OCI-M2 (cell line): ENCODE results near the gene NUP205.
"Not testable (repeated sequence)": the region's sequence is repeated elsewhere in the genome, so short reads cannot be mapped to it uniquely, and the experiment has no call there.

ENCODE experiments used
- DNase-seq: peaks from one replicate; lab custom pipeline; 2025; ENCODE audit not compliant: unreplicated experiment; lab: John Stamatoyannopoulos, UW

Gene NUP205

GRCh38 chr7:135666846-135667245 is 109.1 kb downstream of the NUP205 start:
- no peak for DNase-seq

DNA sequence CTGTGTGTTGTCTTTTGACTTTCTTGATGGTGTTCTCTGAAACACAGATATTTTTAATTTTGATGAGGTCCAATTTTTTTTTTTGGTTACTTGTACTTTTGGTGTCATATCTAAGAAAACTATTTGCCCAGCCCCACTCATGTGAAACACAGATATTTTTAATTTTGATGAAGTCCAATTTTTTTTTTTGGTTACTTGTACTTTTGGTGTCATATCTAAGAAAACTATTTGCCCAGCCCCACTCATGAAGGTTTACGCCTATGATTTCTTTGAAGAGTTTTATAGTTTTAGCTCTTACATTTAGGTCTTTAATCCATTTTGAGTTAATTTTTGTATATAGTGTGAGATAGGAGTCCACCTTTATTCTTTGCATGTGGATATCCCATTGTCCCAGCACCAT is 109.9 kb downstream of the NUP205 start:
- DNase-seq, result not testable (repeated sequence)

- DNase-seq, result not testable (repeated sequence)
Measured at GRCh38 chr7:135668852-135669395, 111.2 kb downstream of the NUP205 start.

DNA sequence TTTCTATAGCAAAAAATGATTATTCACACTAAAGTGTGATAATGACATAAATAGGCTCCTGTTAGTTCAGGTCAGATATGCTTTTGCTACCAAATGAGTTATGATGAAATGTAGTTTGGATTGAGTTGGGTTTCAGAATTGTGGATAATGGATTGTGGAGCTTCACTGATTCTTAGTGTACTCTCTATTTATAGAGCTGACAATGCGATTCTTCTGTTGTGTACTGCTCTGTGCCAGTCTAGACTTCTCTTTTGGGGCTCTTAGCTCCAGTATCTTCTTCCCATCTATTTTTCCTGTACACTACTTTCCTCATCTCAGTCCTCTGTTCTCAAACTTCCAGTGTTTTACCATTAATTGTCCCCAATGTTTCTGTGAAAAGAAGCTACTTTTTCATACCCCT is 112.1 kb downstream of the NUP205 start:
- no peak for DNase-seq

DNA sequence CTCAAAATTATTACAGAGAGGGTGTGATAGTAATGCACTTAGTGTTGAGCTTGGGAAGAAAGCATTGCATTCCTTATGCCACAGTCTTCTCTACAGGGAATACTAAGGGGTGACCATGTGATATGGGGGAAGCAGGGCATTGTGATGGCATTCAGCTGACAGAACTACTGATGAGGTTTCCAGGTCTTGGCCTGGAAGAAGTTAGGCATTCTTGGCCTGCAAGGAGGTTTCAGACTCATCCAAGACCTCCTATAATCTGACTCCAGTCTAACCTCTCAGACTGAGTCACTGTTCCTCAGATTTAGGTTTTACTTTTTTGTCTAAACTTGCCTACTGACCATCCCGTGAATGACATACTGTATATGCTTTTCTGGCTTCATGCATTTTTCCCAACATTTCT is 112.5 kb downstream of the NUP205 start:
- DNase-seq, result no peak

DNA sequence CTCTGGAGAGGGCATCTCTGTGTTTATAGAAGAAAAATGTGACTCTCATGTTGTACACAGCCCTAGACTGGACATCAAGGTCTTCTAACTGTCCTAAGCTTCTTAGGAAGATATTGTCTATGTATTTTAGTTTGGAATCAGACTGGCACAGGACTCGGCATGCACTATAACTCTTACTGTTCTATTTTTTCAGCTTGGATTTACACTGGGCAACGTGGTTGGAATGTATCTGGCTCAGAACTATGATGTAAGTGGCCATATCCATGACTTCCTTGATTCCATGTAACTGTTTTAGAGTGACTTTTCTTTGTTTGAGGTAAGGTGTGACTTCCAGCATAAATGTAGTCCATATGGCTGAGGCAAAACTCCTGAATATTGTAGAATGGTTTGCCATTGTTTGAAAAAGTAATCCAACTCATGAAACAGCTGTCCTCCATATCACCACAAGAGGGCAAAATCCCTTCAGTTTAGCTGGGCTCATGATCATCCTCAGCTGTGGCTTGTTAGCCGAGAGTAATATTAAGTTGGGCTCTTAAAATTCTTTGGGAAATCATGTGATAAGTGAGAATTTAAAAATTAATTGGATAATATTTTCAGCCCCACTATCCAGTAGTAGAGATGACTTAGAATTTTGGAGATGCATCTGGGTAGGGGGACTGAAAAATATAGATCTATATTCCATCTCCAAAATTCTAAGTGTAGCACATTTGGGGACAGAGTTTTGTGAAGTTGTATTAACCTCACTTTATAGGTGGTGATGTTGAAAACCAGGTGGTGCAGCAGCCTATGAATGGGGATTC is 115.0 kb downstream of the NUP205 start:
- DNase-seq, result no peak

DNA sequence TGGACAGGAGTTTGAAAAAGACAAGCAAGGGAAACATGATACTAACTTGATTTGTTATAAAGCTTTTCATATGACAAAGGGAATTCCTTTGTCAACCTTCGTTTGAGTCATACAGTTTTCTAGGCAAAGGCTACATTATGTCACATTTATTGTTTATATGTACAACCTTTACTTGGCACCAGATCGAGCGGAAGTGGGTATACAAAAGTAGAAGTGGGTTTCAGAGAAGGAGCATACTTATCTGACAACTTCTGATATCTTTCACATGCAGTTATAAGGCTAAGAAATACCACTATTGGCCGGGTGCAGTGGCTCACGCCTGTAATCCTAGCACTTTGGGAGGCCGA is 115.6 kb downstream of the NUP205 start:
- no peak for DNase-seq

DNA sequence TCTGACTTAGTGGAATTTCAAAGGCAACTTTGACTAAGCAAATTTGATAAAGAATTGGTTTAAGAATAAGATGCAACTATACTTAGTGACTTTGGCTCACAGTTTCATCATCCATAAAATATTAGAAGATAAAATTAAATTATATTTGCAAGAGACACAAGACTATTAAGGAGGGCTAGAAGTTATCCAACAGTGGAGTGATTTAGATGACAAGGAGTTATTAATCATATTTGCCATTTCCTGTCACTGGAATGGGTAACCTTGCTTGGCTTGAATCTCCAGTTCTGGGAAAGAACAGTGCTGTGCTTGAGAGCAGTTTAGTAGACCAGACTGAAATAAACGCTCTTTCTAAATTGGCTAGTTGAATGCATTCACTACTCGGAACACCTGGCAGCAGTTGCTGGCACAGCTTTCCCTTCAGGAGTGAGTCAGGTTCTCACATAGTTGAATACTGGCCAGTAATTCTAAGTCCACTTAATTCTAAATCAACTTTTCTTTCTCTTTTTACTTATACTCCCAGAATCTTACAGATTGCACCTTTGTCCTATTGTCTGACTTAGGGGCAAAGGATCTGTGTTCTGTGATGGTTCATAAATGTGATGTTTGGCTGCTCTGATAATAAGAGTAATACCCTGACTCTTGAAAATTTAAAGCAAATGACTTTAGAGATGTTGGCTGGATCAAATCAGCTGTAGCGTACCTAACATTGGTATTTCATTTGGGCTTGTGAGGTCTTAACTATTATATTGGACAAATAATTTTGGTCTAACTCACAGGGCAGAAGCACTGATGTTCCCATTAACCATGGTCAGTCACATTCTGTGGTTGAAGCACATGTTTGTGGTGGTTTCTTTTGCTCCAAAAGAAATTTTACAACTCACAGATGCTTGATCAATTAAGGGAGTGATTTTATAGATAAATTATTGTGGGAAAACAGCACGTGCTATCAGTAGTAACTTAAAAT is 121.2 kb downstream of the NUP205 start:
- DNase-seq, result no peak

GRCh38 chr7:135681762-135682161 is 124.0 kb downstream of the NUP205 start:
- DNase-seq, result no peak

DNA sequence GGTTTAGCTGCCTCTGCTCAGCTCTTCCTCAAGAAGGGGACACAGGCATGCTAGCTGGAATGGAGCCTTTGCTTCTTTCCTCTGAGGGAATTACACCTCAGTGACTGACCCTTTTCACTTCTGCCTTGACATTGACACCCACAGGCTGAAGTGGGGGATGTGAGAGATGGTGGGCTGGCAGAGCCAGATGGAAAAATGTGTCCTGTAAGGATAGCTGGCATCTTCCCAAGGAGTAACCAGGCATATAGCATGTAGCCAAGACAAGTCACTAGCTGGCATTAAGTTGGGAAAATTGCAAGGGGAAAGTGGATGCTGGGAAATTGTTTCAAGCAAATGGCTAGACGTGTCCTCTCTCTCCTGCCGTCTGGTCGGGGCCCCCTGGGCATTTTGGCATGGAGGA is 124.5 kb downstream of the NUP205 start:
- no peak for DNase-seq

- DNase-seq, result no peak
Measured at GRCh38 chr7:135683609-135684008, 125.9 kb downstream of the NUP205 start.

GRCh38 chr7:135684136-135684535 is 126.4 kb downstream of the NUP205 start:
- DNase-seq, result no peak

DNA sequence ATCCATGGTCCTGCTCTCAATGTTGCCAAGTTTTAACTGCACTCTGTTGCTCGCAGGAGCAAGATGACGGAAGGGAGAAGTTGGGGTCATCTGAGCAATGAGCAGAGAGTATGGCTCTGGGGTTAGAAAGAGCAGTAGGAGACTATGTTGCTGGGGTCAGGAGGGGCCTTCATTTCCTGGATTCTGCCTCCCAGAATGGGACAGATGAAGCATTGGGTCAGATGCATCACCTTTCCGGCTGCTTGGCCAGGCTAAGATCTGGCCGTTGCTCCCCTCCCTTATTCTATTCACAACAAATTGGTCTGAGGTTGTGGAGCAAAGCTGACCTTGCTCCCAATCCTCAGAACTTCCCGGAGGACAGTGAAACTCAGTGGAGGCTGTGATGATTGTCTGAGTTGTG is 127.0 kb downstream of the NUP205 start:
- DNase-seq, result no peak

DNA sequence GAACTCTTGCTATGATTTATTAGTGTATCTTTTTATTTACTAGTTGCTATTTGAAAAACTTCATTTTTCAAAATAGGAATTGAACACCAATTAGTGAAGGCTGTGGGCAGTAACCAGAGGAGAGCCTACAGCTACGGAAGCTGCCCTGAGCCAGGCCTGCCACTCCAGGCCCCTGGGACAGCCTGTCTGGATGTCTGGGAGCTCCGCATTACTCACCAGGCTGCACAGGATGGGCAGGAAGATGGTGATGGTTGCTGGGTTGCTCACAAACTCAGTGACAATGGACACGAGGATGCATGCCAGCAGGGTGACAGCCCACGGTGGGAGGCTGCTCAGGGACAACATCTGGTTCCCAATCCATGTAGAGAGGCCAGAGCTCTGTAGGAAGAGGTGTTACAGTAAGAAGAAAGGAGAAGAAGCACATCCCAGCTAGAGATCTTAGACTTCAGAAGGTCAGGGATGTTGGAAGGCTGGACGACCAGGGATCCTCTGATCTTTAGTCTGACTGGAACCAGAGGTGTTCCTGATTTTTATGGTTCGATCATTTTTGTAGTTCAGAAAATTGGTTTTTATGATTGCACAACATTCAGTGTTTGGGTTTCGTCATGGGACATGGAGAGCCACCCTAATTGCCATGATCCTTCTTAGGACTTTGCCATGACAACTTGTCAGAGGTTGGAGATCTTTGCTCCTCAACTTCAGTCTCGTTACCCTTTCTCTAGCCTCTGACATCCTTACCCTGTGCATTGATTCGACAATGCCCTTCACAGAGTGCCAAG is 127.8 kb downstream of the NUP205 start:
- no peak for DNase-seq

- no peak for DNase-seq
Measured at GRCh38 chr7:135687466-135687865, 129.7 kb downstream of the NUP205 start.

GRCh38 chr7:135690566-135690965 is 132.8 kb downstream of the NUP205 start:
- no peak for DNase-seq

GRCh38 chr7:135692055-135692454 is 134.3 kb downstream of the NUP205 start:
- no peak for DNase-seq

DNA sequence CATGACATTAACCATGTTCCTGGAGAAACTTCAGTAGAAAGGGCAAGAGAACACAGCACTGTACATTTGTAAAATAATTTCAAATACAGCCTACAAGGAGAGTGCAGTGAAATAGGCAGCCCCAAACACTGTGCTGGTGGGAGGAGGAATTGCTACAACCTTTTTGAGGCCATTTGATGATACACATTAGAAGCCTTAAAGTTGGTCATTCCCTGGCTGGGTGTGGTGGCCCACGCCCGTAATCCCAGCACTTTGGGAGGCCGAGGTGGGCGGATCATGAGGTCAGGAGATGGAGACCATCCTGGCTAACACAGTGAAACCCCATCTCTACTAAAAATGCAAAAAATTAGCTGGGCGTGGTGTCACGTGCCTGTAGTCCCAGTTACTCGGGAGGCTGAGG is 134.9 kb downstream of the NUP205 start:
- DNase-seq, result not testable (repeated sequence)

GRCh38 chr7:135693558-135693957 is 135.8 kb downstream of the NUP205 start:
- DNase-seq, result no peak

DNA sequence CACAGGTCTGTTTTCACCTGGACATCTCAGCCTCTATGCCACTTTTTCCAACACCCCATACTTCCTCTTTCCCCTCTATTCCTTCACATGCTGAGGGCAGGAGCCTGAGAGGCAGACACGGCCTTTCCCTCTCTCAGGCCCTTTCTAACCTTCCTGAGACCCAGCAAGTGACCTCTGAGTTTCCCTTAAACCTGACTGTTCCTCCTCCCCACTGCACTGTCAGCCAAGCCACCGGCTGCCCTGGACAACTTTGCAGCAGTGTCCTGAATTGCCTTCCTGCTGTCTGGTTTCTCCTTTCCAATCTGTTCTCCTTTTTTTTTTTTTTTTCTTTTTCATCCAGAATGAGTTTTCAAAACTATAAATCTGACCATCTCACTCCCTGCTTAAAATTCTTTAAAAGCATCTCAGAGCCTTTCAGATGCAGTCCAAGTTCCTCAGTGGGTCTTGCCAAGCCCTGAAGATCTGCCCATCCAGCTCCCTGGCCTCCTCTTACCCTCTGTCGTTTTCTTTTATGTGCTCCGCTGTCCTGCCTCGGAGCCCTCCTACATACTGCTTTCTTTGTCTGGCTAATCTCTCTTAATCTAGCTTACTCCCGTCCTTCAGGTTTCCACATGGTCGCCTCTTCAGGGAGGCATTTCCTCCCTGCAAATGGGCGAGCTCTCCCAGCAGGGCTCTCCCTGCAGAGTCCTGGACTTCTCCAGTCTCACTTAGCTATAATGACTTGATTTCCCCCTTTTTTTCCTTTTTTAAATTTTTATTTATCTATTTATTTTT is 139.7 kb downstream of the NUP205 start:
- no peak for DNase-seq
